Measurements from ENCODE around the gene CD81.

CD81 gene

GRCh38 chr11:2377511-2378443 lies 667 bp downstream of the CD81 start:
- DNase-seq (ENCODE audit: low spot score), result peak; percentile 73

- DNase-seq (ENCODE audit: low spot score), result peak; percentile 80
These were observed 1.6 kb downstream of the CD81 start for GRCh38 chr11:2378527-2379210.

GRCh38 chr11:2379466-2380174 lies 2.5 kb downstream of the CD81 start:
- no peak for DNase-seq (ENCODE audit: low spot score)

GRCh38 chr11:2380396-2380795 lies 3.3 kb downstream of the CD81 start:
- no peak for DNase-seq (ENCODE audit: low spot score)

GRCh38 chr11:2380807-2381350 lies 3.8 kb downstream of the CD81 start:
- no peak for DNase-seq (ENCODE audit: low spot score)

- DNase-seq (ENCODE audit: low spot score), result no peak
These were observed 4.5 kb downstream of the CD81 start for GRCh38 chr11:2381494-2382128.

- DNase-seq (ENCODE audit: low spot score), result no peak
These were observed 5.0 kb downstream of the CD81 start for GRCh38 chr11:2382129-2382517.

- DNase-seq (ENCODE audit: low spot score), result peak; percentile 57
These were observed 6.1 kb downstream of the CD81 start for GRCh38 chr11:2382936-2383851.

- DNase-seq (ENCODE audit: low spot score), result no peak
These were observed 7.0 kb downstream of the CD81 start for GRCh38 chr11:2383852-2384804.

- no peak for DNase-seq (ENCODE audit: low spot score)
These were observed 8.3 kb downstream of the CD81 start for GRCh38 chr11:2385156-2386151.

GRCh38 chr11:2386591-2386990 lies 9.5 kb downstream of the CD81 start:
- no peak for DNase-seq (ENCODE audit: low spot score)

- peak; percentile 50 for DNase-seq (ENCODE audit: low spot score)
These were observed 10.3 kb downstream of the CD81 start for GRCh38 chr11:2387266-2387987.

- no peak for DNase-seq (ENCODE audit: low spot score)
These were observed 11.6 kb downstream of the CD81 start for GRCh38 chr11:2388431-2389376.

- no peak for DNase-seq (ENCODE audit: low spot score)
These were observed 12.4 kb downstream of the CD81 start for GRCh38 chr11:2389377-2390026.

GRCh38 chr11:2390091-2390724 lies 13.1 kb downstream of the CD81 start:
- no peak for DNase-seq (ENCODE audit: low spot score)

Measured in AG08395 (cell line).